A549 treated with ZK216348 at 1 μM for 4 hours (cell line): ENCODE measurements around the gene NKAPL. TPM values are rescaled to one million over a fixed set of nuclear protein-coding genes. Genes with fewer than 3 reads are reported as not detected.

Experiments
- total RNA-seq: library from RNA; stranded (reverse); fragments of 200-300 nt; extraction: Qiagen RNA extraction; gene quantifications from 5 replicates; pipeline ENCODE4 v1.2.3, GENCODE V29; 2022; ENCODE audit warnings: low read depth

The NKAPL gene
- not detected in 5 replicates for total RNA-seq

DNA sequence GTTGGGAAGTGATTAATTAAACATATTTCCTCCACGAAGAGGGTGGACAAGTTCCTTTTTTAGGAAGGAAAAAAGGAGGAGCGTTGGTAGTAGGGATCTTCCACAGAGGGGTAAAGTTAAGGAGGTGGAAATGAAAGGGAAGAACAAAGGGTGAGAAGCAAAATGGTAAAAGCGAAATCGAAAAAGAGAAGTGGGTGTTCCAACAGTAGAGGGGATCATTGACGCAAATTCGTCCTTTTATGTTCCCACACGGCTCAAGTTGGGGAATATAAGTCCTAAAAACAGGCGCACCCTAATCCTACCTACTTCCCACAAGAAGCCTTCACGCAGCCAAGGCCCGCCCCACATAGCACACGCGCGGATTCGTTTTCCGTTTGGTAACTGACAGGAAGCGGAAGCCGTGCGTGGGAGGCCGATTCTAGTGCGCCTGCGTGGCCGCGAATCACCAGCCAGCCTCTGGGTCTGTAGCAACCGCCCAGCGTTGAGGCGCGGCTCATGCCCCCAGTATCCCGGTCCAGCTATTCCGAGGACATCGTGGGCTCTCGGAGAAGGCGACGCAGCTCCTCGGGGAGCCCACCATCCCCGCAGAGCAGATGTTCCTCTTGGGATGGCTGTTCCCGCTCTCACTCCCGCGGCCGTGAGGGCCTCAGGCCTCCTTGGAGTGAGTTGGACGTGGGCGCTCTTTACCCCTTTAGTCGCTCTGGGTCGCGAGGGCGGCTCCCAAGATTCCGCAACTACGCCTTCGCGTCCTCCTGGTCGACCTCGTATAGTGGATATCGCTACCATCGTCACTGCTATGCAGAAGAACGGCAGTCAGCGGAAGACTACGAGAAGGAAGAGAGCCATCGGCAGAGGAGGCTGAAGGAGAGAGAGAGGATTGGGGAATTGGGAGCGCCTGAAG, at the start of gene NKAPL:
NKAPL (plus strand) TSS at position 421 of the 901 bp plus-strand sequence; CDS start at position 496, 75 bp downstream.

GRCh38 chr6:28225056-28225834, 33.9 kb upstream of the NKAPL start, which contains the start of gene ZSCAN9:
Gene ZSCAN9, plus strand, starts transcription at chr6:28225275. Its CDS starts 1,810 bp downstream, at chr6:28227085.

DNA sequence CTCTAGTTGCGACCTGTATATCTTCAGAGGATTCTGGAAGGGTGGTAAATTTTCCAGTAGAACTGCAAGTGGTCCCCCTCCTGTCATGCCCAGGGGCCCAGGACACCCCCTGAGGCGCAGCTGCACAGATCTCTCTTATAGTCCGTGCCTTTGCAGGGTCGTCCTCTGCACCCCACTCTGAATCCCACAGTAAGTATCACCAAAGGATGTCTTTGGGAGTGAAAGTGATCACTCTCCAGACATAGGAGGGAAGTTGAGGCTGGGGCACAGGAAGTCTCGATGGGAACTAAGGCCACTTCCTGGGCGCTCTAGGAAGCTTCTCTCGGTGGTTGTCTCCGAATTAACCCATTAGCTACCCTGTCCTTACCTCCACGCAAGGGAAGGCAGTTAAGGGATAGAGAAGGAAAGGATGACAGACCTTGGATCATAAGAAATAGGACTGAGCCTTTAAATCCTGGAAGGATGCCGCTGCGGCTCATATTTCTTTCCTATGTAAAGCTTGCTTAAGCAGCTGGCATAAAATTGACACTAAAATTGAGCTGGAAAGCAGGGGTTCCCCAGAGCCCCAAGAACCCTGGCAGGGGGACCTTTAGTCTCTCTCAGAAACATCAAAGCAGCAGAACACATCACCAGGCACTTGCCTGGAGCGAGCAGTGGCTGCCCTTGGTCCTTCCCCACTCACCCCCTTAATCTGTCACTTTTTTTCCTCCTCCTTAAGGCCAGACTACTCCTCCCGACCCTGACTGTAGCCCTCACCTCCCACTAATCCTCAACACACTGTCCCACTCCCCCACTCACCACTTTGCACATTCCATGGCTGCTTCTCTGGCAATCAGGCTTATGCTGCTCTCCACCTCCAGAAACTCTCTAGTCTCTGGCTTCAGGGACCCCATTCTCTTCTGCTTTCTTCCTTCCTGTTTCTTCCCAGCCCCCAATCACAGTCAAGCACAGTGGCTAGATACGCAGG, 6.8 kb upstream of the NKAPL start, which contains the start of gene ZKSCAN4:
ZKSCAN4 (minus strand) TSS at position 261 of the 967 bp plus-strand sequence. CDS start 289 bp downstream, outside the sequence.

DNA sequence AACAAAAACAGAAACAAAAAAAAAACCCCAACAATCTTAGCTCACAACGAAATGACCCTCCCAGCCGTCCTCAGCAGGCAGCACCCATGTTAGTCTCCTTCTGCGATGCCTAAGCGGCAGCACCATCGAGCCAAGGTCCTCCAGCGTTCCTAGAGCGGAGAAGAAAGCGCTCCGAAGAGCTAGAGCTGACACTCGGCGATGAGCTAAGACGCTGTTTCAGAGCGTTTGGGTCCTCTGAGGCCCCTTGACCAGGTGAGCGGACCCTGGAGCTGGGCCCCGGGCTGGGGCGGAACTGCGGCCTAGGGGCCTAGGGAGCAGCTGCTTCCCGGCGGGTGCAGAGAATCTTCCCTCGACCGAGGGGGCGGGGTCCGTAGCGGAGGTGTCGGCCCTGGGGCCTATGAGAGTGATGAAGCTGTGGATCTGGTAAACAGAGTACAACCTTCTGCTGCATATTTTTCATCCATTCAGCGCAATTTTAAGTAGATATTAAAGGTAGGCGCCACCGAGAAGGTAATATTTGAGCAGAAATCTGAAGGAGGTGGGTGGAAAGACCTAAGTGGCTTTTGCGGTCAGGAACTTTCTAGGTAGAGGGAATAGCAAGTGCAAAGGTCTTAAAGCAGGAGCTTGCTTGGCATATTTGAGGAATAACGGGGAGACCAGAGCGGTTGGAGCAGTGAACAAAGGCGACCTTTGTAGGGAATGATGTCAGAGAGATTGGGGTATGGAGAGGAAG, 8.0 kb downstream of the NKAPL start, which contains the start of gene ZSCAN26:
ZSCAN26 (plus strand) TSS at position 182 of the 733 bp plus-strand sequence. CDS start 4,777 bp downstream, outside the sequence.

DNA sequence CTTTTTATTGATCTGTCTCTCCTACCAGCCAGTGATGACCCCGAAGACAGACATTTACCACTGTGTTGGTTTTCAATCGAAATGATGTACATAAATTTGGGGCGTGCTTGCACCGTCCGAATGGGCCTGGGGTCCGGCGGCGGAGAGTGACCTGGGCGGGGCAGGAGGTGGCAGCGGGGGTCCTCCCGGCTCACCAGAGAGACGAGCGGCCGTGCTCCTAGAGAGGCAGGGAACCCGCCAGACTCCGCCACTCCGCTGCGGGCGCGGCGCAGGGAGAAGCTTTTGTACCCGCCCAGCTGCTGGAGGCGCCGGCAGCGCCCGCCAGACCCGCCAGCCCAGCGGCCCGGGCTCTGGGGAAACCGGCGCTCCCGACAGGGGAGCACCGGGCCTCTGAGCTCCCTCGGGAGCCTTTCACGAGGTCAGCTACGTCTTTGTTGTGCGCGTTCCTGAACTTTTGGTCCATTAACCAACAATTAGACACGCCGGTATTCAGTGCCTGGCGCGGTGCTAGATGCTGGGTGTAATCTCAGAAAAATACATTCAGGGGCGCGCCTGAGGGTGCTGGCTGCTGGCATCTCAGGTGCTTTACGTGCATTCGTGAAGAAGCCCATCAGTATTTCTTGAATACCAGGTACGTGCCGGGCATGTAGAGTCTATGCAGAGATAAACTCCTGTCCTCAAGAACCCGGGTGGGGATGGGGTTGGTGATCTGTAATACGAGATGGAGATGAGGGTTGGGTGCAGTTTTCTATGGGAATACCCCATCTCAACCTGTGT, 22.4 kb downstream of the NKAPL start, which contains the start of gene PGBD1:
PGBD1 (plus strand) TSS at position 285 of the 777 bp plus-strand sequence. CDS start 2,242 bp downstream, outside the sequence.

Other genes with a start within 250 kb of the NKAPL start
- gene ZNF165, start 178.7 kb upstream of the NKAPL start, total RNA-seq = 0.57 to 1.5 TPM (median 0.83 TPM) in 5 replicates
- 3.7 to 5.1 TPM (median 4.6 TPM) in 5 replicates for gene ZSCAN16, start 134.7 kb upstream of the NKAPL start, total RNA-seq
- 2.1 to 6.3 TPM (median 4.7 TPM) in 5 replicates for gene ZKSCAN8, start 117.4 kb upstream of the NKAPL start, total RNA-seq
- 5.4 to 8.8 TPM (median 7.6 TPM) in 5 replicates for gene ZSCAN9, start 34.0 kb upstream of the NKAPL start, total RNA-seq
- 2.2 to 3.0 TPM (median 2.5 TPM) in 5 replicates for gene ZKSCAN4, start 7.0 kb upstream of the NKAPL start, total RNA-seq
- gene ZSCAN26, start 7.8 kb downstream of the NKAPL start, total RNA-seq = 4.2 to 6.9 TPM (median 5.0 TPM) in 5 replicates
- 3.8 to 6.1 TPM (median 5.0 TPM) in 5 replicates for gene PGBD1, start 22.3 kb downstream of the NKAPL start, total RNA-seq
- 1.6 to 2.4 TPM (median 1.8 TPM) in 5 replicates for gene ZSCAN31, start 76.9 kb downstream of the NKAPL start, total RNA-seq
- 1.7 to 2.2 TPM (median 2.0 TPM) in 5 replicates for gene ZKSCAN3, start 90.7 kb downstream of the NKAPL start, total RNA-seq
- 1.3 to 2.1 TPM (median 1.7 TPM) in 5 replicates for gene ZSCAN12, start 140.4 kb downstream of the NKAPL start, total RNA-seq
- not detected in 5 replicates for gene ZSCAN23, start 184.2 kb downstream of the NKAPL start, total RNA-seq